Peyer's patch (tissue), 4 donors: ENCODE measurements around the gene CACNA1G. TPM values are rescaled to one million over a fixed set of nuclear protein-coding genes. Genes with fewer than 3 reads are reported as not detected.

Experiments
- DNase-seq, 3 donors: peaks; one replicate each; pipeline ENCODE4 v3.0.0-alpha.2; 2017 to 2019
- H3K27ac ChIP-seq, 4 donors: fragments of 200-600 bp; sonication (generic); one replicate each; pipeline ENCODE4 v1.5.1; 2016 to 2019
- H3K27me3 ChIP-seq, 2 donors: fragments of 200-600 bp; sonication (generic); one replicate each; pipeline ENCODE4 v1.5.1; 2019
- H3K36me3 ChIP-seq, 3 donors: fragments of 200-600 bp; sonication (generic); one replicate each; pipeline ENCODE4 v1.5.1; 2016 to 2019
- H3K4me1 ChIP-seq, 4 donors: fragments of 200-600 bp; sonication (generic); one replicate each; pipeline ENCODE4 v1.5.1; 2016 to 2019
- H3K4me3 ChIP-seq, 4 donors: fragments of 200-600 bp; sonication (generic); 1 replicate in 3 of 4; 2 replicates in 1 of 4; pipeline ENCODE4 v1.5.1; 2016 to 2019; ENCODE audit warnings: mild to moderate bottlenecking in 1 of 4
- H3K9me3 ChIP-seq, 4 donors: fragments of 200-600 bp; sonication (generic); one replicate each; pipeline ENCODE4 v1.5.1; 2016 to 2019; ENCODE audit warnings: mild to moderate bottlenecking in 1 of 4
- CTCF ChIP-seq, 6 experiments: fragments of 450-650 bp in 4 of 6; fragments of 200-600 bp in 2 of 6; sonication (generic) in 1 of 6; IDR thresholded peaks; one replicate each; pipeline ENCODE4 v1.5.1; 2017 to 2019; ENCODE audit warnings: antibody characterized with exemption in 6 of 6, mild to moderate bottlenecking in 3 of 6, moderate library complexity in 1 of 6
- POLR2A ChIP-seq, 2 donors: fragments of 450-650 bp; IDR thresholded peaks; one replicate each; pipeline ENCODE4 v1.5.1; 2017; ENCODE audit warnings: antibody characterized with exemption in 2 of 2, mild to moderate bottlenecking in 2 of 2, moderate library complexity in 2 of 2
- total RNA-seq, 4 donors: library from RNA; depleted of rRNA; stranded (reverse); fragments of >200 nt; gene quantifications; one replicate each; pipeline ENCODE4 v1.1.0, GENCODE V29; 2016

CACNA1G gene
- total RNA-seq, 4 donors from 2014 or later: not detected

- H3K27ac ChIP-seq: peak overlapping the region in 2 of 4 donors; percentile 17 to 85
- H3K9me3 ChIP-seq: no peaks in the 10 kb centered on the region
- no peak overlapping the region for H3K4me3 ChIP-seq
- TF ChIP-seq CTCF (IDR thresholded peaks at IDR 0.05) (no peak), POLR2A (IDR thresholded peaks at IDR 0.05) (no peak)
- peaks cover 0 to 6% of the 10 kb centered on the region in 2 donors for H3K27me3 ChIP-seq
- DNase-seq: peak in 1 of 3 donors; percentile 39
- peaks cover 5 to 75% (median 6%) of the 10 kb centered on the region in 4 donors for H3K4me1 ChIP-seq
- no peaks in the 10 kb centered on the region for H3K36me3 ChIP-seq
Measured at GRCh38 chr17:50637829-50638605, 77.5 kb downstream of the CACNA1G start.

GRCh38 chr17:50638606-50638965 is 78.1 kb downstream of the CACNA1G start:
- peak in 1 of 3 donors; percentile 45 for DNase-seq
- TF ChIP-seq CTCF (IDR thresholded peaks at IDR 0.05) (no peak), POLR2A (IDR thresholded peaks at IDR 0.05) (no peak)
- no peak overlapping the region for H3K4me3 ChIP-seq

GRCh38 chr17:50638966-50639713 is 78.6 kb downstream of the CACNA1G start:
- peak; percentile 56 to 94 (median 86) for DNase-seq
- no peaks in the 10 kb centered on the region for H3K36me3 ChIP-seq
- peak in 1 of 2 donors; percentile 65 for TF ChIP-seq POLR2A (IDR thresholded peaks at IDR 0.05)
- no peak for TF ChIP-seq CTCF (IDR thresholded peaks at IDR 0.05)
- H3K27ac ChIP-seq: peak overlapping the region; percentile 42 to 85 (median 69)
- H3K27me3 ChIP-seq: peaks cover 0 to 6% of the 10 kb centered on the region in 2 donors
- H3K4me1 ChIP-seq: peaks cover 5 to 79% (median 6%) of the 10 kb centered on the region in 4 donors
- H3K4me3 ChIP-seq: peak overlapping the region in 1 of 4 donors; percentile 24
- no peaks in the 10 kb centered on the region for H3K9me3 ChIP-seq

More at GRCh38 chr17:50638606-50638965, 78.1 kb downstream of the CACNA1G start:
- Histone ChIP-seq H3K4me1 (peaks cover 5 to 80% (median 6%) of the 10 kb centered on the region in 4 donors), H3K27me3 (peaks cover 0 to 6% of the 10 kb centered on the region in 2 donors), H3K9me3 (no peaks in the 10 kb centered on the region), H3K27ac (peak overlapping the region; percentile 40 to 85 (median 54)), H3K36me3 (no peaks in the 10 kb centered on the region)

- H3K36me3 ChIP-seq: no peaks in the 10 kb centered on the region
- no peak overlapping the region for H3K4me3 ChIP-seq
- peaks cover 0 to 65% (median 5%) of the 10 kb centered on the region in 4 donors for H3K4me1 ChIP-seq
- DNase-seq: peak in 2 of 3 donors; percentile 61 to 74
- H3K9me3 ChIP-seq: no peaks in the 10 kb centered on the region
- no peaks in the 10 kb centered on the region for H3K27me3 ChIP-seq
- peak overlapping the region in 3 of 4 donors; percentile 22 to 85 (median 67) for H3K27ac ChIP-seq
- TF ChIP-seq CTCF (IDR thresholded peaks at IDR 0.05) (no peak), POLR2A (IDR thresholded peaks at IDR 0.05) (no peak)
Measured at GRCh38 chr17:50640686-50641351, 80.3 kb downstream of the CACNA1G start.

GRCh38 chr17:50641357-50641756 is 80.8 kb downstream of the CACNA1G start:
- DNase-seq: no peak
- H3K4me3 ChIP-seq: no peak overlapping the region
- TF ChIP-seq POLR2A (IDR thresholded peaks at IDR 0.05) (no peak), CTCF (IDR thresholded peaks at IDR 0.05) (no peak)
- peaks cover 0 to 65% (median 5%) of the 10 kb centered on the region in 4 donors for H3K4me1 ChIP-seq
- peak overlapping the region in 3 of 4 donors; percentile 22 to 85 (median 67) for H3K27ac ChIP-seq
- no peaks in the 10 kb centered on the region for H3K27me3 ChIP-seq
- H3K36me3 ChIP-seq: no peaks in the 10 kb centered on the region
- no peaks in the 10 kb centered on the region for H3K9me3 ChIP-seq
